SW480 (cell line): ENCODE data around the gene P4HA1.

Experiments used
- DNase-seq: peaks from one replicate; pipeline ENCODE4 v3.0.0-alpha.2; 2016; ENCODE audit warnings: low spot score

Gene P4HA1

DNA sequence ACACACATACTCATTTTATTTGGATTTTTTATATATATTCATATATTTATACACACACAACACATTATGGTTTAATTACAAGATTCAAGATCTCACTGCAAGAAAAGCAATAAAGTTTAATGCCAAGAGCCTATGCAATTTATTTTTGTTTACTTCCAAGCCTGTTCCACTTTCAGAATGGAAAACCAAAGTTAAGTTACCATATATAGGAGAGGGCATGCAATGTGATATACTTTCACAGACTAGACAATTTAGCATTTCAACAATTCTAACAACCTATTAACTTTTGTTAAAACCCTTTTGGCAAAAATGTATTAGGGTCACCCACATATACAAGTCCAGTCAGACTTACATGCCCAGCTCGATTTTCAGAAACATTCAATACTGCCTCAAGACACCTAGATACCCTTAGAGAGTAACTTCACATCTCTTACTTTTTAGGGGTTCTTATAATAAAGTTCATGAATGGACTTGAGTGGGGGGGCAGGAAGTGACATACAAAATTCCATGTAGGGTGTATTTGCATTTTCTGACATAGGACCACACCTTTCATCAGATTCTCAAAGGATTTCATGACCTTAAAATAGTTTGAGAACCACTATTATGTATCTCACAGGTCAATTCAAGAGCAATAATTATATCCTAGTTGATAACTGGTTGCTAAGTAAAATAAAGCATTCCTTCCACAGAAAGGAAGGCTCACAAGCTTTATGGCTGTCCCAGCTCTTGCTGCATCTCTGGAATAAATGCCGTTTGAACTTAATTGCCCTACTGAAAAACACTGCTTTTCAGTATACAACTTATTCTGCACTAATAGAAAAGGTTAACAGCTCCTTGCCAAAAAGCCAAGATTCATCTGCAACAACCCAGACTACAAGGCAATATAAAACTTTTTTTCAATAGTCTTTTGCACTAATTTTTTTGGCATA is 2.5 kb downstream of the P4HA1 start:
- peak; percentile 26 for DNase-seq

DNA sequence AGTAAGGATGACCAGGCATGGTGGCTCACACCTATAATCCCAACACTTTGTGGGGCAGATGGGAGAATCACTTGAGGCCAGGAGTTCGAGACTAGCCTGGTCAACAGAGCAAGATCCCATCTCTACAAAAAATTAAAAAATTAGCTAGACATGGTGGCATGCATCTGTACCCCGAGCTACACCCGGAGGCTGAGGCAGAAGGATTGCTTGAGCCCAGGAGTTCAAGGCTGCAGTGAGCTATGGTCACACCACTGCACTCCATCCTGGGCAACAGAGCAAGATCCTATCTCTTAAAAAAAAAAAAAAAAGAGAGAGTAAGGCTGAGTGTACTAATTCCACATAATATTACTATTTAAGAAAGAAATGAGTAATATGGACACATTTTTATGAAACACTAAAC is 3.8 kb downstream of the P4HA1 start:
- no peak for DNase-seq

DNA sequence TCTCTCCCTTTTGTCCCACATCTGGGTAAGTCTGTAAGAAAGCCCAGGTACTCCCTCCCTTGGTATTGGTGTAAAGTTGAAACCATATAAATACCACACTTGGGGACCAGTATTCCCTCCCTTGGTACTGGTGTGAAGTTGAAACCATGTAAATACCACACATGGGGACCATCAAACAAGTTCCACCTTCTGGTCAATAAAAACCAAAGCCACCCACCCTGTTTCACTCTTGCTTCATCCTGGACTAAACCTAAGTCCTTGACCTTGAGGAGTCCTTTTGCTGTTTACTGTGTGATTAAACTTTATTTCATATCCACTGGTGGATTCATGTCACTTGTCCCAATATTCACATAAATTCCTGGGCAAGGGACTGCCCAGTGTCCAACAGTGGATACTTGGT is 8.4 kb downstream of the P4HA1 start:
- DNase-seq = no peak

DNA sequence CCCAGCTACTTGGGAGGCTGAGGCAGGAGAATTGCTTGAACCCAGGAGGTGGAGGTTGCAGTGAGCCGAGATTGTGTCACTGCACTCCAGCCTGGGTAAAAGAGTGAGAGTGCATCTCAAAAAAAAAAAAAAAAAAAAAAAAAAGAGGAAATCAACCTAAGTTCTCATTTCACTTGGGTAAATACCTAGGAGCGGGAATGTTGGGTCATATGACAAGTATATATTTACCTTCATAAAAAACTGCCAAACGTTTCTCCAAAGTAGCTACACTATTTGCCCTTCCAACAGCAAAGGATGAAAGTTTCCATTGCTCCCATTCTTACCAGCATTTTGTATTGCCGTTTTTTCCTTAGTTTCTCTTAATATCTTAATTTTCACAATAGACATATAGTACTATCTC is 9.8 kb downstream of the P4HA1 start:
- no peak for DNase-seq

DNA sequence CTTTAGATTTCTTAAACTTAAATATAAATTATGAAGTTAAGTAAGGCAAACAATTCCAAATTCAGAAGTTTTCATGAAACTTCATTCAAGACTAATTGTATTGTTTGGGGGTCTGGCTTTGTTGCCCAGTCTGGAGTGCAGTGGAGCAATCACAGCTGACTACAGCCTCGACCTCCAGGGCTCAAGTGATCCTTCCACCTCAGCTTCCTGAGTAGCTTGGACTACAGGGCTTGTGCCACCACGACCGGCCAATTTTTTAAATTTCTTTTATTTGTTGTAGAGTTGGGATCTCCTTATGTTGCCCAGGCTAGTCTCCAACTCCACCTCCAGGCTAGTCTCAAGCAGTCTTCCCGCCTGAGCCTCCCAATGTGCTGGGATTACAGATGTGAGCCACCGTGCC is 12.5 kb downstream of the P4HA1 start:
- DNase-seq = no peak

DNA sequence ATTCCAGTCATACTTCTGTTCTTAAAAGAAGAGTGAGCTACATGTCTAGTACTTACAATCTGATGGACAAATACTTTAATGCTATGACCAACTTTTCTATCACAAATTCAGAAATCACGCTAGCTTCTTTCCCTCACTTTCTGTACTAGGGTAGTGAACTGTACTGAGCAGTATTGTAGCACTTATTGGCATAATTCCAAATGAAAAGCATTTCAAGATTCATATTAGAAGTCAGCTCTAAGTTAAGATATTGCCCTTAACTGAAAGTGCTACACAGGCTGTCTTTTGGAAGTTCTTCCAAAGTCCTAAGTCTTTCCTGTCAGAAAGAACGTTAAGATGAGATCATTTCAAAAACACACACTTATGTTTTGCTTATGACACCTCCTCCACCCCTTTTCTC is 13.4 kb downstream of the P4HA1 start:
- no peak for DNase-seq

DNA sequence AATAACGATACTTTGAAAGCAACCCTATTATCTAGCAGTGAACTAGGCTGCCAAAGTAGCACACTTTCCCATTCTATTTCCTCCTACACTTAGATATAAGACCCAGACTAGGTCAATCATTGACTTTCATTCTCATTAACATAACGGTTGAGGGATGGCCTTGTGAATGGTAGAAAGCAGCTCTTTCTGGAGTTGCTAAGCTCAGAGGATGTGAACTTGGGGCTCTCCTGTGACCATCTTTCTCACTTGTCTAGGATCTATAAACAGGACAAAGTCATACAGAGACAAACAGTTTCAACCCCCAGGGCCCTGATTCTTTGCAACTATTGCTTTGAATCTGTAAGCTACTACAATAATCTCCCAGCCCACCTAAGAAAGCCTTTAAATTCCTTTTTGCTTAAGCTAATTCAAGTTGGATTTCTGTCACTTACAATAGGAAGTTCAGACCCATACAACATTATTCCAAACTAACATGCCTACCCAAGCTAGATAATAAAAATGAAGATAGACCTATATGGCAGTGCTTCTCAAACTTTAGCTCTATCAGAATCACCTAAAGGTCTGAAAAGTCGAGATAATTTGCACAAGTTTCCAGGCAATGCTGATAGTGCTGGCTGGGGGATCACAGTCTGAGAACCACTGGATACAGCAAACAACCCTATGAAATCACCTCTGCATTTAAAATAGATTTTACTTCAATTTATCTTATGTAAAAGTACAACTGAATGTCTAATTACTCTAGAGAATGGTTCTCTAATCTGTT is 16.7 kb downstream of the P4HA1 start:
- no peak for DNase-seq

DNA sequence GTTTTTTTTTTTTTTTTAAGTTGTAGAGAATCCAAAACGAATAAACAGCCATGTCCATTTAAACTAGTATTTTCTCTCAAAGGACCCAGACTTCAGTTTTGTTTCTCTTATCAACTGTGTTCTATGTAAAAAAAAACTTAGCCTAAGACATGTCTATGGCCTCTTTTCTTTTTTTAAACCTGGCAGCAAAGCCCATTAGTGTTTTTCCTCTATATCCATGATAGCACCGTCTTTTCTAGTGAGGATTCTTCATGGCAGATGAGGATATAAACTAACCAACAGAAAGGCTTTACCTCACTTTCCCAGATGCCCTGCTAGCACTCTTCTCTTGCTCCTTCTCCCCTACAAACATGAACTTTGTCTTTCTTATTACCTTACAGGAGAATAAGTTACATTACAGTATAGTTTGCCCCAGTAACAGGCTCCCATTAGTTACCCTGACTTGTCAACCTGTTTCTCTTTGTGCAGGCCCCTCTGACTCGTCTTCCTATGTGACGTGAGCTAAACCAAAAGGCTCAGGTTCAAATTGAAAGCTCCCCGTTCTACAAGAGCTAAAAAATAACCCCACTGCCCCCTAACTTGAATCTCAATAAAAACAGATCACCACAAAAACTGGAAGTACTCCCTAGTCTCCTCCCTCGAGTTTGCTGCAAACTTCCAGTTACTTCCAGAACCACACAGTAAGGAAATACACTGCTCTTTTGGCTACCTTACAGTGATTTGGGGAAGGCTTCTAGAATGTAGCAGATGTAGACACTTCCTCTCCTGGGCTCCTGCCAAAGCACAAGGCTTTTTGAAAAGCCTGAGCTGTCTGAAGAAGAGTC is 20.1 kb downstream of the P4HA1 start:
- DNase-seq = no peak

DNA sequence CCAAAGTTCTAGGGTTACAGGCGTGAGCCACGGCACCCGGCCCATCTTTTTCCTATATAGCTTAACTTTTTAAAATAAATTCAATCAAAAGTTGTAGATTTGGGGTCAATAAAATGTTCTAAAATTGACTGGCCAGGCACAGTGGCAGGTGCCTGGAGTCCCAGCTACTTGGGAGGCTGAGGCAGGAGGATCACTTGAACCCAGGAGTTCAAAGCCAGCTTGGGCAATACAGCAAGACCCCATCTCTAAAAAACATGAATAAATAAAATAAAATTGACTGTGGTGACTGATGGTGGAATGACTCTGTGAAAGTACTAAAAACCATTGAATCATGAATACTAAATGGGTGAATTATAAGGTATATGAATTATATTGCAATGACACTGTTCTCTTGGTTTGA is 20.8 kb downstream of the P4HA1 start:
- no peak for DNase-seq

DNA sequence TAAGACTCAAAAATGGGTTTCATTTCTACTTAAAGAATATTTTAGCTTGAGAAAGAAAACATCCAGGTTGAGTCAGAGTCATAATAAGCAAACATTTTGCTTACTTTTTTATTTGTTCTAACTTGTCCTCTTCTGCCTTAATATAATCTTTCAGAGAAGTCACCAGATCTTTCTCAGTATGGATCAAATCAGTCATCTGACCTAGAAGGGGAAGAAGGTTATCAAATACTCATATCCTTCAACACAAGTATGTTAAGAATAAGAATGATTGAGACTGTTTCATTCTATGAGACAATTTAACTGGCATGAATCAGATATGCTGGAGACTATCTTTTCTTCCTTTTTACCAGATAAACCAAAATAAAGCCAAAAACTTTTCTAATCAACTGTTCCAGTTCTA is 23.0 kb downstream of the P4HA1 start:
- DNase-seq = no peak

DNA sequence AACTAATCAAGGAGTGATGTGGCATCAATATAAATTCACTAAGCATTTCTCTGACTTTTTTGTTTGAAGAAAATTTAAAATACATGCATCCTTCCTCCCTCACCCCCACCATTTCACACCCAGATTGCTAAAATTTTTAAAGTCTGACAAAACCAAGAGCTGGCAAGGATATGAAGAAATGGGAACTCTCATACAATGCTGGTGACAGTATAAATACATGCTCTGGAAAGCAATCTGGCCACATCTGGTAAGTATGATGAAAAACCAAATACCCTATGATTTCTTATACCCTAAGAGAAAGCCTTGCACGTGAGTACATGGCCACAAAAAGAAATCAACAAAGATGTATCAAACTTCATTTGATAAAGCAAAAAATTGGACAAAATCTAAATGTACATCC is 31.2 kb downstream of the P4HA1 start:
- DNase-seq = no peak

DNA sequence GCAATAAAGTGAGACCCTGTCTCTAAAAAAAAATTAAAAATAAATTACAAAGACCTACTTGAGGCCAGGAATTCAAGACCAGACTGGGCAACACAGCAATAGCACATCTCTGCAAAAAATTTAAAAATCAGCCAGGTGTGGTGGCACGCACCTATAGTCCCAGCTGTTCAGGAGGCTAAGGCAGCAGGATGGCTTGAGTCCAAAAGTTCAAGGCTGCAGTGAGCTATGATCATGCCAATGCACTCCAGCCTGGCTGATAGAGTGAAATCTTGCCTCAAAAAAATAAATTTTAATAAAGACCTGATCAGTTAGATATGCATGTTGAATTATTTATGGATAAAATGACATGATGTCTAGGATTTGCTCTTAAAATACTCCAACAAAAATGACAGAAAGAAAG is 34.9 kb downstream of the P4HA1 start:
- DNase-seq = no peak

DNA sequence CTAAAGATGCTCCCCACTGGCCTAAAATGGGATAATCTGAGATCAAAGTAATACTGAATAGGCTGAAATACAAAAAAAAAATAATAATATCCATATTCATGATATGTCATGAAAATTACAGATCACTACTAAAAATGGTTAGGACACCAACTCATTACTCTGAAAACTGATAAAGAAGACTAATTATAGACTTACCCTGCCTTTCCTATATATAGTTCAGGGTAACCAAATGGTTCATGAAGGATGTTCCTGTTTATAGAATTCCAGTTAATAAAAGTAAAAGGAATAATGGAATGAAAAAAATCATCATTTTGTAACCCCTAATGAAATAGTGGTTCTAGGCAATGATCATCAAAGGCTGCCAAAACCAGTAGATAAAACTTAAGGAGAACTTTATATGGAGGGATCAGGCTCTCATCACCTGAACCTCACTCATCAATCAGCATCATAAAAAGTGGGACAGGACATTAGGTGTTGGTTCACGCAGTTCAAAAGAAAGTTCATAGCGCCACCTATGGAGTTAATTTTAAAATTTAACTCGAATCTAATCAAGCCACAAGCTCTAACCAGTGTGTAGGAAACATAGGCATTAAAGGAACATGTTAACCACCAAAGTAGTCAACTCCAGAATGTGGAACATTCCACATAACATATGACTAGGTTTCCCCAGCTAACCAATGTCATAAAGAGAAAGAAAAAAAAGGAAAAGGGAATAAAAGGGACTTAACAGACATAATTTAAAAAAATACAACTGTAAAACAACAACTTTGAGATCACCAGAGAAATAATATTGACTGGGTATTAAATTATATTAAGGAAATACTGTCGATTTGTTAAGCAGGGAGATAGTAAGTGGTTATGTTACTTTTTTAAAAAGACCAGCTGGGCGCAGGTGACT is 35.7 kb downstream of the P4HA1 start:
- DNase-seq = peak; percentile 59

DNA sequence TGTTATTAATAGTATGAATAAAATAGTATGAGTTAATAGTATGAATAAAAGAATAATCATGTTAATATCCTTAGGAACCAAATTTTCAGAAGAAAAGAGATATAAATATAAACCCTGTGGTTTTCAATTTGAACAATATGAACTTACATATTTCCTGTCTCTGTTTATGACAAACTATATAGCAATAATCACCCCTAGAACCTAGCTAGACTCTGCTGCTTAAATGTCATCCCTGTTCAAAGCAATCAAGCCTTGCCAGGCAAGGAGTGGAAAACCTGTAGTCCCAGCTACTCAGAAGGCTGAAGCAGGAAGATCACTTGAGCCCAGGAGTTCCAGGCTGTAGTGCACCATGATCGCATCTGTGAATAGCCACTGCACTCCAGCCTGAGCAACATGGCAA is 36.5 kb downstream of the P4HA1 start:
- DNase-seq = no peak

DNA sequence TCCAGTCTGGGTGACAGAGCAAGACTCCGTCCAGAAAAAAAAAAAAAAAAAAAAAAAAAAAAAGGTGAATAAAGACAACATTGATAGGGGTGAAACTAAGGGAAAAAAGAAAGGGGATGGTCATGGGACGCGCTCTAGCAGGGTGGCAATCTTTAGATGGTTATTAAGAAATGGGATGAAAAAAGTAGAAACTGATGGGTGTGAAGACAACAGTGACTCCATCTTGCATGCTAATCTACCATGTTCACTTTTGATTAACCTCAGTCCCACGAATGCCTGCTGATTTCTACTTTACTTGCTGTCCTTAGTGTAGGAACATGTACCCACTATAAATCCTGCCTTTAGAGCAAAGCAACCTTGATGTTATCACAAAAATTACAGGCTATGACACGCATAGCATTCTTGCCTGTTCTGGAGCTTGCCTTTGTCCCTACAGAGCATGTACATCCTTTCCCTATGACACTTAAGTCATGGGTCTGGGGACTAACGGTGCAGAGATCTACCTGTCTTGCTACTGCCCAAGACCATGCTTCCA is 38.5 kb downstream of the P4HA1 start:
- DNase-seq = no peak

DNA sequence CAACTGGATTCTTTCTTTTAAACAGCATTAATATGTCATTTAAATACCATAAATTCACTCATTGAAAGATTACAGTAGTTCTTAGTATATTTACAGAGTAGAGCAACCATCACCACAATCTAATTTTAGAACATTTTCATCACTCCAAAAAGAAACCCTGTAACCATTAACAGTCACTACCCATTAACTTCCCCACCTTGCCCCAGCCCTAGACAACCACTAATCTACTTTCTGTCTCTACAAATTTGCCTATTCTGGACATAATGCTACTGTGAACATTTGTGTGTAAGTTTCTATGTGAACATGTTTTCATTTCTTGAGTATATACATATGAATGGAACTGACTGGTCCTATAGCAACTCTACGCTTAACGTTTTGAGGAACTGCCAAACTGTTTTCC is 42.4 kb downstream of the P4HA1 start:
- DNase-seq = no peak

DNA sequence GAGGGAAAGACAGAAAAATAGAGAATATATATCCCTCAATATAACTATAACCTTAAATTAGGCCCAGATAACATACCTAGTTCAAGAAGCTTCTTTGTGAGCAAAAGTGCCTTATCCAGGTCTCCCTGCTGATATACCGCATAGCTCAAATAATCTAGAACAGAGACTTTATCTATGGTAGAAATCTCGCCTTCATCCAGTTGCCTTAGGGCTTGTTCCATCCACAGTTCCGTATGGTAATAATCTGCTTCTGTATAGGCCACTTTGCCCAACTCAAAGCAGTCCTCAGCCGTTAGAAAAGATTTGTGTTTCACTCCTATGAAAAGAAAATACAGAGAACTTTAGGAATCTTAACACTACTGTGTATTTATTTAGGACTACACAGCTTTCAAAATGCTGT is 43.4 kb downstream of the P4HA1 start:
- no peak for DNase-seq

DNA sequence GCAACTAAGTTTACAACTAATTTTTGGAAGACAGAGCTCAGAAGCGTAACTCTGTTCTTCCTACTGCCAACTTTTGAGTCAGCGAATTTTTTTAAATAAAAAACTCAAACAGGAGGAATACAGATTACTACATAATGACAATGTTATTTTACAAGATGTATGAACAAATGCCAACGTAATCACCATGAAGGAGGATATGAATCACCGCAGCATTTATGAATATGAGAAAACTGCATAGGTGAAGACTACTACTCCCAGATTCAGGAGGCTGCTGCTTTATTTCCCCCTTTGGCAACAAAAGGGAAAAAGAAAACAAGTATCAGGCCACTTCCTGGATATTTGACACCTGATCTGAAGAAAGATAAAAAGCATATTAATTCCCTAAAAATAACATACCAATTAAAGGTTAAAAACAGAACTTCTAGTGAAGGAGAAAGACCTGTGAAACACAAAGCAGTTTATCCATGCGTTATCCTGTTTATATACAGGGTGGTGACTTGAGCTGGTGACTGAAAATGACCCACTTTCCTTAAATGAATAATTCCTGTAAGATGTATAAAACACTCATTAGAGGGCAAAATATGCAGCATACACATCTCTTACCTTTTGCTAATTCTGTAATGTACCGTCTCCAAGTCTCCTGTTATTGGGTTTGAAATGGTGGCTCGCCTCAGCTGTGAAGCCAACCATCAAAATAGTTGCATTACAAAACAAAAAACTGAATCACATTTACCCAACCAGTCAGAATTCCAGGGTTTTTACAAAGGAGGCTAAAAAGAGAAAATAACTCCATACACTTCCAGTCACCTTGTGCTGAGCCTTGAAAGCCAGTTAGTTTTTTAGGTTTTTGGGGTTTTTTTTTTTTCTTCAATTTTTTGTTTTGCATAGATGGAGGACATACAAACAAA is 52.0 kb downstream of the P4HA1 start:
- no peak for DNase-seq

DNA sequence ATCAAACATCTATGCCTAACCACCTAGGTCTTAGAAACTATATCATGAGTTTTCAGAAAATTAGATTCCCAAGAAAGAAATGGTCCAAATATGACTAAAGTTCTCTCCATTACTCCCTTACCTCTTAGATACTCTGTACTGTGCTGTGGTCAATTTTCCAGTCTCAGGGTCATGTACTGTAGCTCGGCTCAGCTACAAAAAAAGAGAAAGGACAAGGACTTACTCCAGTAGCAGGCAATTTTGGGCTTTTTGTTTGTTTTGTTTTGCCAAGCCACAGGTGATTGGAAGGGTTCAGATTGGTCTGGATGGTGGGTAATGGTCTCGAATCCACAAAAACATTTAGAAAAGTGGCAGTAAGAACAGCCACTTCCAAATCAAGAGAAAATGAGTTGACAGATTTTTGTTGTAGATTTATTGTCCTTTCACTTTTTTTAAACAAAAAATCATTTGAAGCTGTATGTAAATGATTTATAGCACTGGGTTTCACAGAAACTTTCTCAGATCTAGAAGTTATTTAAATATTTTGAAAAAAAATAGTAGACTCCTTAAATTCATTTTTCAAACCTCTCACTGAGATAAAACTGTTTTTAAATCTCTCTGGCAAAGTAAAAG is 52.8 kb downstream of the P4HA1 start:
- no peak for DNase-seq

DNA sequence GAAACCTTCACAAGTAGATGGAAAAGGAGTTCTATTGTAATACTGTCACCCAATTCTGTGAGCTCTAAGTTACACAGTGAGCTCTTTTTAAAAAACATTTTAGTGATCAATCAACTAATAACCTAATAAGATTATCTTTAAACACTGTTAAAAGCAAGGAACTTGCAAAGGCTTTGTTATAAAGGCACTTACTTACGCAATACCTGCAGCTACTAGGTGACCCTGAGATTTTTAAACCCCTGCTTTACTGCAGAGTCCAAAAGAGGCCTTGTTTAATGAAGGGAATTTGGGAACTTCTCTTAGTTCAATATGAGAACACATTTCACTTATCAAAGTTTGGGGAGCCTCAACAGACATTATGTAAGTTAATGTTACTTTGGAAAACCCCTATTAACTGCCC is 53.3 kb downstream of the P4HA1 start:
- DNase-seq = no peak
